PC-9 (cell line): Measurements from ENCODE around the gene GPR176.

Source experiments
- EZH2 ChIP-seq: fragments of 200-600 bp; sonication (generic); IDR thresholded peaks from 2 replicates; pipeline ENCODE4 v1.8.0; 2017; ENCODE audit warnings: antibody characterized with exemption, low read depth
- TF ChIP-seq, protein P1 (sequence below): fragments of 200-600 bp; sonication (generic); conservative IDR thresholded peaks from 2 replicates; pipeline ENCODE4 v1.6.1; 2017; ENCODE audit warnings: mixed run types, antibody characterized with exemption, mild to moderate bottlenecking, moderate library complexity

DNA sequence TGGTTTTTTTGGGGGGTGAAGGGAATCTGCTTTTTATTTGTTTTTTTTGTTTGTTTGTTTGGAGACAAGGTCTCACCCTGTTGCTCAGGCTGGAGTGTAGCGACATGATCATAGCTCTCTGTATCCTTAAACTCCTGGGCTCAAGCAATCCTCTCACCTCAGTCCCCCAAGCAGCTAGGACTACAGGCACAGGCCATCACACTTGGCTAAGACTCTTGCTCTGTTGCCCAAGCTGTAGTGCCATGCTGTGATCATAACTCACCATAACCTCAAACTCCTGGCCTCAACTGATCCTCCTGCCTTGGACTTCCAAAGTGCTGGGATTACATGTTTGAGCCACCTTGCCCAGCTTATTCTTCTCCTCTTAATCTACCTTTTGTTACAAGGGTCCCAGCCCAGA, 31.8 kb downstream of the GPR176 start:
- TF ChIP-seq, protein P1, sequence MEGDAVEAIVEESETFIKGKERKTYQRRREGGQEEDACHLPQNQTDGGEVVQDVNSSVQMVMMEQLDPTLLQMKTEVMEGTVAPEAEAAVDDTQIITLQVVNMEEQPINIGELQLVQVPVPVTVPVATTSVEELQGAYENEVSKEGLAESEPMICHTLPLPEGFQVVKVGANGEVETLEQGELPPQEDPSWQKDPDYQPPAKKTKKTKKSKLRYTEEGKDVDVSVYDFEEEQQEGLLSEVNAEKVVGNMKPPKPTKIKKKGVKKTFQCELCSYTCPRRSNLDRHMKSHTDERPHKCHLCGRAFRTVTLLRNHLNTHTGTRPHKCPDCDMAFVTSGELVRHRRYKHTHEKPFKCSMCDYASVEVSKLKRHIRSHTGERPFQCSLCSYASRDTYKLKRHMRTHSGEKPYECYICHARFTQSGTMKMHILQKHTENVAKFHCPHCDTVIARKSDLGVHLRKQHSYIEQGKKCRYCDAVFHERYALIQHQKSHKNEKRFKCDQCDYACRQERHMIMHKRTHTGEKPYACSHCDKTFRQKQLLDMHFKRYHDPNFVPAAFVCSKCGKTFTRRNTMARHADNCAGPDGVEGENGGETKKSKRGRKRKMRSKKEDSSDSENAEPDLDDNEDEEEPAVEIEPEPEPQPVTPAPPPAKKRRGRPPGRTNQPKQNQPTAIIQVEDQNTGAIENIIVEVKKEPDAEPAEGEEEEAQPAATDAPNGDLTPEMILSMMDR: no peak
- TF ChIP-seq EZH2: no peak
